GM19438 (cell line): ENCODE results near the gene PSMA7.
A peak's percentile ranks its signal among the peaks of the same experiment; 100 is the strongest.
"Not testable (repeated sequence)": the region's sequence is repeated elsewhere in the genome, so short reads cannot be mapped to it uniquely, and the experiment has no call there.

ENCODE experiments used
- ATAC-seq: cut with Tn5 transposase; IDR thresholded peaks from one replicate; pipeline ENCODE4 v1.9.1; 2021; ENCODE audit warnings: low read depth; ENCODE audit not compliant: unreplicated experiment

PSMA7 gene

GRCh38 chr20:62121776-62122653, 21.2 kb downstream of the PSMA7 start, which contains the start of gene LSM14B:
Gene LSM14B, plus strand, starts transcription at chr20:62122475. Its CDS starts 192 bp downstream, at chr20:62122667.
- peak; percentile 71 for ATAC-seq

DNA sequence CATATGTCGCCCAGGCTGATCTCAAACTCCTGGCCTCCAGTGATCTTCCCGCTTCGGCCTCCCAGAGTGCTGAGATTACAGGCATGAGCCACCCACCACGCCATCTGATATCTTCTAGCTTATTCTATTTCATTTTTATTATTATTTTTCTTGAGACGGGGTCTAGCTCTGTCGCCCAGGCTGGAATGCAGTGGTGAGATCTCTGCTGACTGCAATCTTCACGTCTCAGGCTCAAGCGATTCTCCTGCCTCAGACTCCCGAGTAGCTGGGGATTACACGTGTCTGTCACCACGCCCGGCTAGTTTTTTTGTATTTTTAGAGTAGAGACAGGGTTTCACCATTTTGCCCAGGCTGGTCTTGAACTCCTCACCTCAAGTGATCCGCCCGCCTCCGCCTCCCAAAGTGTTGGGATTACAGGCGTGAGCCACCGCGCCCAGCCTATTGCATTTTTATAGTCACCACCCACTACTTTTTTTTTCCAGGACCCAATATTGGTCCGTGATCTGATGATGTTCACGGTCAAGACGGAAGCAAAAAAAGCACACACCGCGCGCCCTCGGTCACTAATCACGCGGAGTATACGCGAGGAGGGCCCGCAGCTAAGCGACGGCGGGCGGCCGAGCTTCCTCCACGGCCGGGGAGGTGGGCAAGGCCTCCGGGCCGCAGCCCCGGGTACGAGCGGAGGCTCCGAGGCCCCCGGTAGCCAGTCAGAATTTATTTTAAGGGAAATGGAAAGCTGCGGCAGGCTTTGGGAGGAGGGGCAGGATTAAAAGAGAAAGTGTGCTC, 22.0 kb downstream of the PSMA7 start:
- peak; percentile 6 for ATAC-seq

DNA sequence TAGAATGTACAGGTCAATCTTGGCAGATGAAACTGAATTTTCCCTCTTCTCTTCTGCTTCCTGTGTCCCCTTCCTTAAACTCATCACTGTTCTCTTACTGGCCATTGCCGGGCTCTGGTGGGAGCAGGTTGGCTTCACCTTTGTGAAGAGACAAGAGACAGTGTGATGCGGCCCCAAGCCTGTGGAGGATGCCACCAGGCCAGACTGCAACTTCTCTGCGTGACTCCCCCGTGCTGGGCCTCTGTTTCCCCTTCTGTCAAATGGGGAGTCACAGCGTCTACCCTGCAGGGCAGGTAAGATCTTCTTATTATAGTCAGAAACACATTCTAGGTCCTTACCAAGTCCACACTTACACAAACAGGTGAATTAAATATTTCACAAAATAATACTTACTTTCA, 22.8 kb downstream of the PSMA7 start:
- no peak for ATAC-seq

DNA sequence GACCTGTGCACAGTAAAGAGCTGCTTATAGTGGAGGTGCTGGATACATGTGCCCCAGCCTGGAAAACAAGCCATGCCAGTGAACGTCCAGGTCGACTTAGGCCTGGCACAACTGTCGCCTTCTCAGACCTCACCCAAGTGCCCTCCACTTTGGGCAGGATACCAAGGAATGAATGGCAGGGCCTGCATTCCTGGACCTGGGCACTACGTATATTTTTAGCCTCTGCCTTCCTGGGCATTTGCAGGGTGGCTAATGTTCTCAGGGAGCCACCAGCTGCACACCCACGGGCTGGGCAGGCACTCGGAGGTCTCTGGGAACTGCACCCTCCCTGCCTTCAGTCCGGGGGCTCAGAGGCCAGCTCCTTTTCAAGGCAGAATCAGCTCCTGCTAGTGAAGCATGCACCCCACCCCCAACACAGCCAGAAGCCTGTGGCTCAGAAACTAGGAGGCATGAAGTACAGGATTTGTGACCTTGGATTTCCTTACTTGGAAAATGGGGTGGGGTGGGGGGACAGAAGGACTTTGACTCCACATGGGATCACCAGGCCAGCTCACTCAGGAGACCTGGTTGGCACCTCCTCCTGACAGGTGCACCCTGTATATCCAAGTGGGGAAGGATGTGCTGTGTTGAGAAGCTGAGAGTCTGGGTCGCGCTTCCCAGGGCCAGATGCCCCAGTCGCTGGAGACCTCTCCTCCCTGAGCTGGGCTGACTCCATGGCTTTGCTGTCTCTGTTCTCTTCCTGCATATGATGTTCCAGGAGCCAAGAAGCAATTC, 23.4 kb downstream of the PSMA7 start:
- ATAC-seq = no peak

DNA sequence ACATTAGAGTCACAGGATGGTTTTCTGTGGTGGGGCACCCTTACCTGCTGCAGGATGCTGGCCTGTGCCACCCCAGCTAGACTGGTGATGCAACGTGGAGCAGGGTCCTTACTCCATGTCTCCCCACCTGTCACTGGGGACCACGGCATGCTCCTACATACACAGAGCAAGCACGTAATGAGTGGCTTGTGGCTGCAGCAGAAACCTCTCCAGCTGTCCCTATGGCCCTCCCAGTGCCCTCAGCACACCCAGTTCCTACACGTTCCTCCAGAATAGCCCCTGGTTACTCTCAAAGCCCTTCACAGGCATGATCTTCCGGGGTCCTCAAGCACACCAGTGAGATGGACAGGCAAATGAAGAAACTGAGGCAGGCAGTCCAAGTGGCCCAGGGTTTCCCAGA, 24.1 kb downstream of the PSMA7 start:
- no peak for ATAC-seq

- ATAC-seq = no peak
Observed at GRCh38 chr20:62118113-62119043, 24.8 kb downstream of the PSMA7 start.

GRCh38 chr20:62117658-62118057, 25.5 kb downstream of the PSMA7 start:
- ATAC-seq = no peak

GRCh38 chr20:62117362-62117646, 25.9 kb downstream of the PSMA7 start:
- no peak for ATAC-seq

GRCh38 chr20:62116558-62117361, 26.4 kb downstream of the PSMA7 start:
- no peak for ATAC-seq

- not testable (repeated sequence) for ATAC-seq
Observed at GRCh38 chr20:62115800-62116407, 27.3 kb downstream of the PSMA7 start.

- no peak for ATAC-seq
Observed at GRCh38 chr20:62114894-62115293, 28.3 kb downstream of the PSMA7 start.

- no peak for ATAC-seq
Observed at GRCh38 chr20:62112368-62112767, 30.8 kb downstream of the PSMA7 start.

DNA sequence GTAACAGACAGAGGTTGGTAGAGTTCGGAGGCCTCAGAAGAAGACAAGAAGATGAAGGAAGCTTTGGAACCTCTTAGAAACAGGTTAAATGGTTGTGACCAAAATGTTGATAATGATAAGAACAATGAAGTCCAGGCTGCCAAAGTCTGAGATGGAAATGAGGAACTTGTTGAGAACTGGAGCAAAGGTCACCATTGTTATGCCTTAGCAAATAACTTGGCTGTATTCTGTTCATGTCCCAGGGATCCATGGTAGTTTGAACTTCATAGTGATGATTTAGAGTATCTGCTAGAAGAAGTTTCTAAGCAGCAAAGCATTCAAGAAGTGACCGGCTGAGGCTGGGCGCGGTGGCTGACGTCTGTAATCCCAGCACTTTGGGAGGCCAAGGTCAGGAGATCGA, 32.0 kb downstream of the PSMA7 start:
- no peak for ATAC-seq

- ATAC-seq = no peak
Observed at GRCh38 chr20:62105592-62105991, 37.6 kb downstream of the PSMA7 start.

- no peak for ATAC-seq
Observed at GRCh38 chr20:62104791-62105345, 38.3 kb downstream of the PSMA7 start.

GRCh38 chr20:62104234-62104789, 38.9 kb downstream of the PSMA7 start:
- no peak for ATAC-seq

DNA sequence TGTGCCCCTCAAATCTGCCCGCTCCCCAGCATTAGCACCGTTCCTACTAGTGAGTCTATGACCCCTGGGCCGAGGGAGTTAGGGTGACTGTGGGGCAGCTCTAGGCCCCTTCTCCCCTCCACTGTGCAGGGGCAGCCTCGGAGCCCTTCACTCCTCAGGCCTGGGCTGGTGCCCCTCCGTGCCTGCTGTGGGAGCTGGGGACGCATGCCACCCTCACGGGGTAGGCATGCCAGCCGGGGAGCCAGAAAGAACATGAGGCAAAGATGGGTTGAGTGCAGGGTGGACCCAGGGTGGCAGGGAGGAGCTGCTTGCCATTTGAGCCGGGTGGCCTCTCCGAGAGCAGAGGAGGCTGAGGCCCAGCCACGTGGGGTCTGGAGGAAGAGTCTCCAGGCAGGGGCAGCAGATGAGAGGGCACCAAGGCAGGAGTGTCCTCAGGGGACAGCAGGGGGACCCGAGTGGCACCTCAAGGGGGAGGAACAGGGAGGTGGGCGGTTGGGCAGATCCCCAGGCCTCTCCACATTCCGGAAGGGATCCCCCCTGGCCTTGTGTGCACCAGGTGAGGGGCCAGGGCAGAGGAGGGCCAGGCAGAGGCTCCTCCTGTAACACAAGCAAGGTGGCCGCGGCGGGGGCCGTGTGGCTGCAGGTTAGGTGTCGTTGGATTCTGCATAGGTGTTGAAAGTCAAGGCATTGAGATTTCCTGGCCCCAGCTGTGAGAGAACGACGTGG, 39.5 kb downstream of the PSMA7 start:
- no peak for ATAC-seq

DNA sequence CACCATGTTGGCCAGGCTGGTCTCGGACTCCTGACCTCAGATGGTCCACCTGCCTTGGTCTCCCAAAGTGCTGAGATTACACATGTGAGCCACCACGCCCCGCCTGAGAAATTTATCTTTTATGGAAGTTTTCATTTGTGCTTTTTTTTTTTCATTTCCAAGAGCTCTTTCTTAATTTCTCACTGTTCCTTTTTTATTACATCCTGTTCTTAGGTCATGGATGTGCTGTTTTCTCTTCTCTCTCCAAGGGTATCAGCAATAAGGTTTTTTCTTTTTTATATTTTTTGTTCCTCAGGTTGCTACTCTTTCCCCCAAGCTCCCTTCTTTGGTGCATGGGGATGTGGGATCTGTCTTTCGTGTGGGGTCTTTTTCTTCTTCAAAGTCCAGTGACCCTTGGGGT, 42.1 kb downstream of the PSMA7 start:
- no peak for ATAC-seq
